LNCAP (cell line): Measurements from ENCODE around the gene PTPRD.

Experiments
- CTCF ChIP-seq: fragments of 450-650 bp; IDR thresholded peaks from 2 replicates; pipeline ENCODE4 v1.5.1; 2017; ENCODE audit warnings: mild to moderate bottlenecking

PTPRD gene

GRCh38 chr9:8432224-8432623, 2180.6 kb downstream of the PTPRD start:
- TF ChIP-seq CTCF = no peak

GRCh38 chr9:8431505-8431904, 2181.3 kb downstream of the PTPRD start:
- TF ChIP-seq CTCF = no peak

- no peak for TF ChIP-seq CTCF
Observed at GRCh38 chr9:8430945-8431344, 2181.9 kb downstream of the PTPRD start.

- no peak for TF ChIP-seq CTCF
Observed at GRCh38 chr9:8429768-8430167, 2183.0 kb downstream of the PTPRD start.

DNA sequence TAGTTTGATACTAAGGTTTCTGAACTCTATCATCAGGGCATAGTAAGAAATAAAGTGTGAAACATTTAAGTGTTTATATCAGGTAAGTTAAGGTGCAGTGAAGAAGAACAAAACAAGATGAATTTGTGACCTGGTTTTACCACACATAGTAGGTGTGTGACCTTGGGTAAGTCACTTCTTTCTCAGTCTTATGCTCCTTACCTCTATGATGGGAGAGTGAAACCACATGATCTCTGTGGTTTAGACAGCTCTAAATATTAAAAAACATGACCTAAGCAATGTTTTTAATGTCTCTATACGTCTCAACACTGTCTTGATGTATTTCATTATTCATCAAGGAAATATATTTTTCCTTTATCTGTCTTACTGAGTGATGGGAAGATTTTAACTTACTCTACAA, 2183.6 kb downstream of the PTPRD start:
- TF ChIP-seq CTCF = no peak

DNA sequence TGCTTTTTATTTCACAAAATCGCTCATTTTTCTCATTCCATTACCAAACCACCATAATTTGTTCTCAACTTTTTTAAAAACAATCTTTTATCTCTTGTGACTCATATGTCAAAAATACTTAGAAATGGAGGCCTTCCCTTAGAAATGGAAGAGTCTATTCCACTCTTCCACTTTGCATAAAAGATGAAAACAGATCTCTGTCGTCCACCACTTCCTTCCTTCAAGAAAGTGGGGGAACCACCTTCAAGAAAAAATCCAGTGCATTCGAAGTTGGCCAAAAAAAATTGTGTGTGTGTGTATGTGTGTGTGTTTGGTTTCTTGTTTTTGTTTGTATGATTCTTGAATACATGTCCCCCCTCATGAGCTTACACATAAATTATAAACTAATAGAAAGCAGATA, 2184.4 kb downstream of the PTPRD start:
- TF ChIP-seq CTCF = no peak

- TF ChIP-seq CTCF = no peak
Observed at GRCh38 chr9:8424786-8425410, 2187.9 kb downstream of the PTPRD start.

- no peak for TF ChIP-seq CTCF
Observed at GRCh38 chr9:8420416-8420815, 2192.4 kb downstream of the PTPRD start.
